SK-N-SH (cell line): ENCODE results near the gene AGGF1. TPM values are rescaled to one million over a fixed set of nuclear protein-coding genes. Genes with fewer than 3 reads are reported as not detected.

ENCODE experiments used
- CTCF ChIA-PET: fragments of 300-600, 350-600 bp; formaldehyde crosslinking; extraction: SDS; loops from one replicate; lab custom pipeline; 2021; lab: Yijun Ruan, JAX
- POLR2A ChIA-PET: fragments of 350-600 bp; sonication (Branson Sonifier 250); formaldehyde crosslinking; extraction: SDS; loops from one replicate; lab custom pipeline; 2020; ENCODE audit warnings: antibody characterized with exemption, inconsistent platforms; lab: Yijun Ruan, JAX
- DNase-seq: peaks from one replicate; pipeline ENCODE4 v3.0.0; 2012
- H2AFZ ChIP-seq: fragments of 200-600 bp; sonication (generic); 2 replicates; pipeline ENCODE4 v1.8.1; 2016; ENCODE audit warnings: antibody characterized with exemption, mild to moderate bottlenecking, low read depth
- H3F3A ChIP-seq: fragments of 200-600 bp; sonication (generic); replicated peaks from 2 replicates; pipeline ENCODE3; 2016; ENCODE audit warnings: antibody characterized with exemption, mild to moderate bottlenecking; ENCODE audit not compliant: insufficient read depth
- H3K27ac ChIP-seq, 2 experiments: fragments of 200-500 bp in 1 of 2; fragments of 200-600 bp in 1 of 2; sonication (Bioruptor generic) in 1 of 2; sonication (generic), shearing (Covaris generic) in 1 of 2; 2 replicates each; pipeline versions ENCODE4 v1.5.1 to v1.6.1; 2014 to 2016; ENCODE audit warnings: low read depth in 2 of 2, inconsistent platforms in 1 of 2, low read length in 1 of 2, mild to moderate bottlenecking in 1 of 2, mixed read lengths in 1 of 2
- H3K27me3 ChIP-seq: fragments of 200-600 bp; sonication (generic), shearing (Covaris generic); 2 replicates; pipeline ENCODE4 v1.6.1; 2016; ENCODE audit warnings: mixed run types; ENCODE audit not compliant: insufficient read depth
- H3K36me3 ChIP-seq, 2 experiments: fragments of 200-500 bp in 1 of 2; fragments of 200-600 bp in 1 of 2; sonication (Bioruptor generic) in 1 of 2; sonication (generic) in 1 of 2; replicated peaks in 1 of 2; 2 replicates each; pipeline versions ENCODE3 to v1.5.1; 2014 to 2016; ENCODE audit warnings: low read length in 1 of 2, mild to moderate bottlenecking in 1 of 2; ENCODE audit not compliant: insufficient read depth in 2 of 2, control insufficient read depth in 1 of 2
- H3K4me1 ChIP-seq, 2 experiments: fragments of 200-500 bp in 1 of 2; fragments of 200-600 bp in 1 of 2; sonication (Bioruptor generic) in 1 of 2; sonication (generic), shearing (Covaris generic) in 1 of 2; 2 replicates each; pipeline versions ENCODE4 v1.5.1 to v1.6.1; 2014 to 2016; ENCODE audit warnings: low read depth in 1 of 2, low read length in 1 of 2, mixed run types in 1 of 2; ENCODE audit not compliant: insufficient read depth in 2 of 2, control insufficient read depth in 1 of 2
- H3K4me2 ChIP-seq: fragments of 200-600 bp; sonication (generic), shearing (Covaris generic); 2 replicates; pipeline ENCODE4 v1.6.1; 2017; ENCODE audit warnings: mixed run types
- H3K4me3 ChIP-seq, 2 experiments: fragments of 200-500 bp in 1 of 2; fragments of 200-600 bp in 1 of 2; sonication (Bioruptor generic) in 1 of 2; sonication (generic), shearing (Covaris generic) in 1 of 2; 2 replicates each; pipeline versions ENCODE4 v1.5.1 to v1.8.1; 2014 to 2016; ENCODE audit warnings: low read depth in 2 of 2, inconsistent platforms in 1 of 2, low read length in 1 of 2, mild to moderate bottlenecking in 1 of 2, mixed read lengths in 1 of 2, moderate library complexity in 1 of 2
- H3K79me2 ChIP-seq: fragments of 200-600 bp; sonication (generic); 2 replicates; pipeline ENCODE4 v1.8.1; 2017; ENCODE audit warnings: mild to moderate bottlenecking; ENCODE audit not compliant: insufficient read depth
- H3K9ac ChIP-seq: fragments of 200-600 bp; sonication (generic); 2 replicates; pipeline ENCODE4 v1.6.1; 2017; ENCODE audit warnings: mixed run types
- H3K9me2 ChIP-seq: fragments of 200-600 bp; sonication (generic); 2 replicates; pipeline ENCODE4 v1.6.1; 2017; ENCODE audit warnings: mixed run types
- H3K9me3 ChIP-seq: fragments of 200-600 bp; sonication (generic); 2 replicates; pipeline ENCODE4 v1.6.1; 2017; ENCODE audit warnings: mixed run types, mild to moderate bottlenecking, moderate library complexity
- H4K20me1 ChIP-seq: fragments of 200-600 bp; sonication (generic); 2 replicates; pipeline ENCODE4 v1.6.1; 2017; ENCODE audit warnings: mild to moderate bottlenecking, mixed run types; ENCODE audit not compliant: insufficient read depth
- EP300 ChIP-seq, 2 experiments: IDR thresholded peaks; 2 replicates each; pipeline versions ENCODE4 v1.4.0 to v1.6.1; 2012; ENCODE audit warnings: borderline replicate concordance in 1 of 2, low read depth in 1 of 2, low read length in 1 of 2
- EZH2phosphoT487 ChIP-seq: fragments of 200-600 bp; sonication (generic); IDR thresholded peaks from 2 replicates; pipeline ENCODE4 v1.6.1; 2017; ENCODE audit warnings: low read depth, mixed run types, mild to moderate bottlenecking, antibody characterized with exemption, moderate library complexity, borderline replicate concordance
- FOSL2 ChIP-seq: IDR thresholded peaks from 2 replicates; pipeline ENCODE4 v1.4.0; 2012; ENCODE audit warnings: low read depth, mild to moderate bottlenecking, moderate library complexity, borderline replicate concordance
- GATA2 ChIP-seq: sonication (generic); formaldehyde crosslinking; IDR thresholded peaks from 2 replicates; pipeline ENCODE4 v1.5.0; 2020; ENCODE audit warnings: mild to moderate bottlenecking, missing genetic modification reagents
- MAX ChIP-seq: IDR thresholded peaks from 2 replicates; pipeline ENCODE4 v1.4.0; 2012; ENCODE audit warnings: low read depth
- MXI1 ChIP-seq: IDR thresholded peaks from 2 replicates; pipeline ENCODE4 v1.6.1; 2012; ENCODE audit warnings: mild to moderate bottlenecking, low read depth, low read length, improper control_type of control experiment
- POLR2AphosphoS5 ChIP-seq: IDR thresholded peaks from 2 replicates; pipeline ENCODE4 v1.6.1; 2012; ENCODE audit warnings: low read depth, low read length
- RAD21 ChIP-seq: IDR thresholded peaks from 2 replicates; pipeline ENCODE4 v1.6.1; 2012; ENCODE audit warnings: mild to moderate bottlenecking, low read length
- RXRA ChIP-seq: IDR thresholded peaks from 2 replicates; pipeline ENCODE4 v1.4.0; 2012; ENCODE audit warnings: low read depth, mild to moderate bottlenecking, borderline replicate concordance
- SIN3A ChIP-seq: IDR thresholded peaks from 2 replicates; pipeline ENCODE4 v1.6.1; 2012; ENCODE audit warnings: low read depth, mild to moderate bottlenecking, low read length, moderate library complexity, borderline replicate concordance
- SMC3 ChIP-seq: IDR thresholded peaks from 2 replicates; pipeline ENCODE4 v1.6.1; 2012; ENCODE audit warnings: low read depth, low read length, improper control_type of control experiment
- TAF1 ChIP-seq: IDR thresholded peaks from 2 replicates; pipeline ENCODE4 v1.6.1; 2012; ENCODE audit warnings: low read depth, mild to moderate bottlenecking, low read length, moderate library complexity, borderline replicate concordance
- TCF12 ChIP-seq: IDR thresholded peaks from 2 replicates; pipeline ENCODE4 v1.4.0; 2012
- USF1 ChIP-seq: IDR thresholded peaks from 2 replicates; pipeline ENCODE4 v1.4.0; 2012; ENCODE audit warnings: low read depth, borderline replicate concordance
- USF2 ChIP-seq: fragments of 150-350 bp; IDR thresholded peaks from 2 replicates; pipeline ENCODE4 v1.6.1; 2017; ENCODE audit warnings: antibody characterized with exemption, low read length, low read depth, borderline replicate concordance
- YY1 ChIP-seq: IDR thresholded peaks from 2 replicates; pipeline ENCODE4 v1.4.0; 2012; ENCODE audit warnings: low read depth, mild to moderate bottlenecking
- ZBTB33 ChIP-seq: IDR thresholded peaks from 2 replicates; pipeline ENCODE4 v1.4.0; 2012; ENCODE audit warnings: low read depth, borderline replicate concordance
- WGBS: methylation state at CpG from one replicate; pipeline ENCODE4 v1.1.6; 2017; ENCODE audit warnings: low lambda C conversion rate; 5-methylcytosine and 5-hydroxymethylcytosine counted together
- polyA plus RNA-seq, 3 experiments: library from polyadenylated mRNA; depleted of rRNA; stranded (reverse); fragments of >200 nt; gene quantifications; 2 replicates each; pipeline ENCODE4 v1.2.3, GENCODE V29; 2012

The AGGF1 gene
- polyA plus RNA-seq, 1 of the 3 experiments (the other 2 are of a cell fraction) = 9.8 TPM

- no peak for TF ChIP-seq POLR2AphosphoS5
- TF ChIP-seq, all 33 proteins: peak for 0
These were observed 36.0 kb downstream of the AGGF1 start (continued) for GRCh38 chr5:77066184-77066583.

GRCh38 chr5:77066823-77067442 is 36.7 kb downstream of the AGGF1 start:
- H3K27me3 ChIP-seq = no peaks in the 10 kb centered on the region
- H2AFZ ChIP-seq = no peak overlapping the region
- no peaks in the 10 kb centered on the region for H3K9me2 ChIP-seq
- H3K4me3 ChIP-seq = no peak overlapping the region
- H3K9me3 ChIP-seq = no peaks in the 10 kb centered on the region
- CTCF ChIA-PET = interaction anchor here (1.1 to 6.4 kb wide), 2 partner anchors 11 to 199 kb away, joined by 3 to 44 read pairs; no protein-coding TSS in a partner anchor
- H4K20me1 ChIP-seq = no peaks in the 10 kb centered on the region
- DNase-seq = no peak
- H3F3A ChIP-seq = no peaks in the 10 kb centered on the region
- no peak overlapping the region for H3K9ac ChIP-seq
- no peak overlapping the region for H3K27ac ChIP-seq
- POLR2A ChIA-PET = no interaction called here
- H3K4me1 ChIP-seq = no peaks in the 10 kb centered on the region
- no peak overlapping the region for H3K4me2 ChIP-seq
- peaks cover 50 to 74% of the 10 kb centered on the region in 2 experiments for H3K36me3 ChIP-seq
- WGBS = 86% methylated on average over 1 of the region's 1 CpG
- H3K79me2 ChIP-seq = no peaks in the 10 kb centered on the region
- no peak for TF ChIP-seq USF2
- no peak for TF ChIP-seq MXI1
- no peak for TF ChIP-seq EP300 (IDR thresholded peaks at IDR 0.05; ENCODE audit: borderline replicate concordance in 1 of 2, low read depth in 1 of 2, low read length in 1 of 2)
- no peak for TF ChIP-seq GATA2 (CRISPR knock-in tag)
- no peak for TF ChIP-seq SMC3
- TF ChIP-seq TAF1 = no peak
- TF ChIP-seq, all 33 proteins: peak for 0

- POLR2A ChIA-PET = no interaction called here
- no peak for TF ChIP-seq TCF12
- no peak for TF ChIP-seq YY1
- TF ChIP-seq ZBTB33 = no peak
- no peak for TF ChIP-seq EP300 (IDR thresholded peaks at IDR 0.05; ENCODE audit: borderline replicate concordance in 1 of 2, low read depth in 1 of 2, low read length in 1 of 2)
- no peak for TF ChIP-seq USF1
- TF ChIP-seq RXRA = no peak
- no peak for TF ChIP-seq USF2
- TF ChIP-seq MAX = no peak
- TF ChIP-seq FOSL2 = no peak
- TF ChIP-seq EZH2phosphoT487 = no peak
- no peak for TF ChIP-seq POLR2AphosphoS5
- no peak for TF ChIP-seq GATA2 (CRISPR knock-in tag)
- TF ChIP-seq SIN3A = no peak
- no peak for TF ChIP-seq RAD21
These were observed 43.5 kb downstream of the AGGF1 start for GRCh38 chr5:77073667-77074066.

More at GRCh38 chr5:77073667-77074066, 43.5 kb downstream of the AGGF1 start:
- H4K20me1 ChIP-seq = no peaks in the 10 kb centered on the region
- DNase-seq = no peak
- no peak overlapping the region for H3K4me2 ChIP-seq
- H2AFZ ChIP-seq = no peak overlapping the region
- H3K4me1 ChIP-seq = peaks cover 0 to 4% of the 10 kb centered on the region in 2 experiments; a peak in 2 of 4 replicates
- no peaks in the 10 kb centered on the region for H3K79me2 ChIP-seq
- peaks cover 2 to 33% of the 10 kb centered on the region in 2 experiments for H3K36me3 ChIP-seq
- H3K9me3 ChIP-seq = no peaks in the 10 kb centered on the region
- H3K9ac ChIP-seq = no peak overlapping the region
- CTCF ChIA-PET = interaction anchor here (1.2 kb wide), 1 partner anchor 419 kb away, joined by 3 read pairs; the partner anchor contains the start of gene WDR41
- H3K9me2 ChIP-seq = no peaks in the 10 kb centered on the region
- no peak overlapping the region for H3K27ac ChIP-seq
- H3K4me3 ChIP-seq = no peak overlapping the region
- WGBS = 89% methylated on average over 2 of the region's 2 CpGs
- H3F3A ChIP-seq = no peaks in the 10 kb centered on the region
- no peaks in the 10 kb centered on the region for H3K27me3 ChIP-seq
